GM18519 (cell line): ENCODE results near the gene SELENOW.
"Not testable (repeated sequence)": the region's sequence is repeated elsewhere in the genome, so short reads cannot be mapped to it uniquely, and the experiment has no call there.

Experiments
- ATAC-seq: cut with Tn5 transposase; IDR thresholded peaks from one replicate; pipeline ENCODE4 v1.9.1; 2021; ENCODE audit warnings: mild to moderate bottlenecking, moderate library complexity; ENCODE audit not compliant: unreplicated experiment, low FRiP score

SELENOW gene

GRCh38 chr19:47778049-47778953 lies at the start of gene SELENOW:
SELENOW (plus strand) TSS chr19:47778703; CDS start chr19:47778786, 83 bp downstream.
- no peak for ATAC-seq

GRCh38 chr19:47729468-47729798 lies 49.1 kb upstream of the SELENOW start:
- ATAC-seq: no peak

GRCh38 chr19:47729799-47730520 lies 48.5 kb upstream of the SELENOW start:
- no peak for ATAC-seq

GRCh38 chr19:47730521-47730889 lies 48.0 kb upstream of the SELENOW start:
- ATAC-seq: no peak

- no peak for ATAC-seq
These were observed 47.6 kb upstream of the SELENOW start for GRCh38 chr19:47730910-47731309.

- no peak for ATAC-seq
These were observed 43.4 kb upstream of the SELENOW start for GRCh38 chr19:47735131-47735530.

- ATAC-seq: no peak
These were observed 37.5 kb upstream of the SELENOW start for GRCh38 chr19:47740866-47741519.

- no peak for ATAC-seq
These were observed 36.9 kb upstream of the SELENOW start for GRCh38 chr19:47741544-47742140.

GRCh38 chr19:47742634-47743033 lies 35.9 kb upstream of the SELENOW start:
- no peak for ATAC-seq

GRCh38 chr19:47745010-47745901 lies 33.2 kb upstream of the SELENOW start, which contains the start of gene NOP53:
NOP53 (plus strand) TSS chr19:47745546; CDS start chr19:47745560, 14 bp downstream.
- peak; percentile 47 for ATAC-seq

GRCh38 chr19:47746129-47746528 lies 32.4 kb upstream of the SELENOW start:
- ATAC-seq: not testable (repeated sequence)

- ATAC-seq: no peak
These were observed 29.2 kb upstream of the SELENOW start for GRCh38 chr19:47749326-47749725.

- no peak for ATAC-seq
These were observed 27.8 kb upstream of the SELENOW start for GRCh38 chr19:47750752-47751151.

GRCh38 chr19:47752440-47753211 lies 25.9 kb upstream of the SELENOW start:
- no peak for ATAC-seq

- ATAC-seq: no peak
These were observed 24.1 kb upstream of the SELENOW start for GRCh38 chr19:47754206-47755064.

- no peak for ATAC-seq
These were observed 23.3 kb upstream of the SELENOW start for GRCh38 chr19:47755065-47755761.
